GM19324 (cell line): Measurements from ENCODE around the gene EVC2.
"Not testable (repeated sequence)": the region's sequence is repeated elsewhere in the genome, so short reads cannot be mapped to it uniquely, and the experiment has no call there.

Source experiments
- ATAC-seq: cut with Tn5 transposase; IDR thresholded peaks from one replicate; pipeline ENCODE4 v1.9.1; 2021; ENCODE audit warnings: mild to moderate bottlenecking, moderate library complexity; ENCODE audit not compliant: unreplicated experiment, low FRiP score

The EVC2 gene

GRCh38 chr4:5631352-5632065, 76.8 kb downstream of the EVC2 start:
- ATAC-seq = no peak

GRCh38 chr4:5630762-5631161, 77.6 kb downstream of the EVC2 start:
- ATAC-seq = no peak

- no peak for ATAC-seq
Observed at GRCh38 chr4:5629542-5629941, 78.8 kb downstream of the EVC2 start.

GRCh38 chr4:5626913-5627312, 81.4 kb downstream of the EVC2 start:
- no peak for ATAC-seq

GRCh38 chr4:5622596-5622995, 85.8 kb downstream of the EVC2 start:
- no peak for ATAC-seq

GRCh38 chr4:5619913-5620625, 88.3 kb downstream of the EVC2 start:
- no peak for ATAC-seq

- ATAC-seq = no peak
Observed at GRCh38 chr4:5618051-5618960, 90.1 kb downstream of the EVC2 start.

GRCh38 chr4:5616331-5616950, 91.9 kb downstream of the EVC2 start:
- no peak for ATAC-seq

GRCh38 chr4:5615496-5616075, 92.8 kb downstream of the EVC2 start:
- no peak for ATAC-seq

- no peak for ATAC-seq
Observed at GRCh38 chr4:5611750-5612149, 96.6 kb downstream of the EVC2 start.

- ATAC-seq = no peak
Observed at GRCh38 chr4:5609306-5610007, 98.9 kb downstream of the EVC2 start.

- not testable (repeated sequence) for ATAC-seq
Observed at GRCh38 chr4:5593828-5594227, 114.5 kb downstream of the EVC2 start.

GRCh38 chr4:5592272-5592671, 116.1 kb downstream of the EVC2 start:
- ATAC-seq = no peak

- no peak for ATAC-seq
Observed at GRCh38 chr4:5589495-5589894, 118.9 kb downstream of the EVC2 start.

- no peak for ATAC-seq
Observed at GRCh38 chr4:5588046-5588445, 120.3 kb downstream of the EVC2 start.

GRCh38 chr4:5575941-5576340, 132.4 kb downstream of the EVC2 start:
- ATAC-seq = no peak

- ATAC-seq = no peak
Observed at GRCh38 chr4:5574386-5574785, 134.0 kb downstream of the EVC2 start.

GRCh38 chr4:5573965-5574364, 134.4 kb downstream of the EVC2 start:
- ATAC-seq = no peak

- no peak for ATAC-seq
Observed at GRCh38 chr4:5572751-5573150, 135.6 kb downstream of the EVC2 start.

GRCh38 chr4:5572114-5572513, 136.2 kb downstream of the EVC2 start:
- no peak for ATAC-seq
